HG03457 (cell line): ENCODE results near the gene ALDH3B1.

Experiments
- ATAC-seq: cut with Tn5 transposase; IDR thresholded peaks from one replicate; pipeline ENCODE4 v1.9.1; 2021; ENCODE audit warnings: moderate number of reproducible peaks; ENCODE audit not compliant: unreplicated experiment

Gene ALDH3B1

DNA sequence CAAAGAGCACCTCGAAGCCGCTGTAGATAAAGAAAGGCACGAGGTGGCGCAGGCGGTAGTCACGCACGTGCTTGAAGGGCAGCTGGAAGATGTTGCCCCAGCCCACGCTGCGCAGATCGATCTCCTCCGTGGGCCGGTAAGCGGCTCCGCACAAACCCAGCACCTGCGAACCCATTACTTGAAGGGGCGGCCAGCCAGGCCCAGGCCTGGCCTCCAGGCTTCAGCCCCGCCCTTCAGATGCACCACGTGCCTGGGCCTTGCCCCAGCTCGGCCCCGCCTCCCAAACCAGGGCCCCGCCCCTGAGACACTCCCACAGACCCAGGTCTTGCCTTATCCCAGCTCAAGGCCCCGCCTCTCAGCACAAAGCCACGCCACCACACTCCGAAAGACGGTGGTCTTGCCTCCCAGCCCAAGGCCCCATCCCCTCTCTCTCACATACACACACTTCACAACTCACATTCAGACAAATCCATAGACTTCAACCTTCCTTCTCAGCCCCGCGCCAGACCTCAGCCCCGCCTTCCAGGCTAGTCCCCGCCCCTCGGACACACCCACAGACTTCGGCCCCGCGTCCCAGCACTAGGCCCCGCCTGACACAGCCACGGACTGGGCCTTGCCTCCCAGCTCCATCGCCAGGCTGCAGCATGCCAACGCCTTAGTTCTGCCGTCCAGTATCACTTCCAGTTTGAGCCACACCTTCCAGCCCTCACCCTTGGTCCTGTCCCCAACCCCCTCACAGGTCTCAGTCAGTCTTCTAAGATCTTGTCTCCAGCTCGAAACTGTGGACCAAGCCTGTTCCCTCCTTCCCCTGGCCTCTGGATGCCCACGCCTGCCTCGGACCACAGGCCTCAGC is 13.3 kb upstream of the ALDH3B1 start:
- no peak for ATAC-seq

DNA sequence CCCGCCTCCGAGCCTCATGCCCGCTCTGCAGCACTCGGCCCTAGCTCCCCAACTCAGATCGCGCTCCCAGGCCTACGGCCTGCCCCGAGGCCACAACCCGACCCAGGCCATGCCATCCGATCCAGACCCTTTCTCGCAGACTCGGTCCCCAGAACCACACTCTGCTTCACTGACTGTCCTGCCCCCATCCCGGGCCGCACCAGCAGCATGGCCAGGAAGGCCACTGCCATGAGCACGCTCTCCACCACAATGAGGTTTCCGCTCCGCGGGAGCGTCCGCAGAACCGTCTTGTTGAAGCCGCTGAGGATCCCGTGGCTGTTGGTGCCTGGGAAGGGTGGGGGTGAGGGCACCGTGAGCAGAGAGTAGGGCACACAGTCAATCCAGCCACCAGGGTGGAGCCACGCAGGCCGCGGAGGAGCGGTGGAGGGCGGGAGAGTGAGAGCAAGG is 12.6 kb upstream of the ALDH3B1 start:
- no peak for ATAC-seq

- ATAC-seq = no peak
Observed at GRCh38 chr11:67998150-67999045, 11.7 kb upstream of the ALDH3B1 start.

DNA sequence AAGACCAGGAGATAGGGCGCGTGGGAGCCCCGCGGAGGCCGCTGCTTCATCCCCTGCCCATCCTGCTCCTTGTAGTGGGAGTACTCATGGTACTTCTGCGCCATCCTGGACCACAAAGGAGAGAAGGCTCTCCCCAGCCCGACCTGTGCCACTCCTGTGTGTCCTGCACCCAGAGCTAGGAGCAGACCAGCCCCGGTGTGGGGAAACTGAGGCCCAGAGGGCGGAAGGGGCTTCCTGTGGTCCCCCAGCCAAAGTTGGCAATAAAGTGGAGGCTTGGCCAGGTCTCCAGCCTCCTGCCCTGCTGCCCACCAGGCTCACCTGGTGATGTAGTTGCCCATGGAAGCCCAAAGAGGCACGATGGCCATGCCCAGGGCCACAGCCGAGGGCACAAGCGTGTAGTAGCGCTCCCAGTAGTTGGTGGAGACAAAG is 10.9 kb upstream of the ALDH3B1 start:
- no peak for ATAC-seq

GRCh38 chr11:67999704-68000103 is 10.4 kb upstream of the ALDH3B1 start:
- no peak for ATAC-seq

DNA sequence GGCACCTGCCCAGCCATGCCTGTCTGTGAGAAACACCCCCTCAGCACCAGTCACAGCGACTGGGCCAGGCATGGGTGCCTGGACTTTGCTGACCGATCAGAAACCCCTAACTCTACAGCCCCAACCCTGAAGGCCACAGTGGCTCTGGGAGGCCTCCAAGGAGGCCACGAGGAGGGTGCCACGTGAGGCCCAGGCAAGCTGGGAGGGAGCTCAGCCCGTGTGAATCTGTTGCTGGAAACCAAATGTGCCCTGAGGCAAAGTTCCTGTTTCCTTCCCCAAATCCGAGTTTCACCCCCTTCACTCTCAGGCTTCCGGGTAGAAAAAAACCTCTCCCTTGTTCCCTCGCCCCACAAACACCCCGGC is 7.6 kb upstream of the ALDH3B1 start:
- ATAC-seq = no peak

DNA sequence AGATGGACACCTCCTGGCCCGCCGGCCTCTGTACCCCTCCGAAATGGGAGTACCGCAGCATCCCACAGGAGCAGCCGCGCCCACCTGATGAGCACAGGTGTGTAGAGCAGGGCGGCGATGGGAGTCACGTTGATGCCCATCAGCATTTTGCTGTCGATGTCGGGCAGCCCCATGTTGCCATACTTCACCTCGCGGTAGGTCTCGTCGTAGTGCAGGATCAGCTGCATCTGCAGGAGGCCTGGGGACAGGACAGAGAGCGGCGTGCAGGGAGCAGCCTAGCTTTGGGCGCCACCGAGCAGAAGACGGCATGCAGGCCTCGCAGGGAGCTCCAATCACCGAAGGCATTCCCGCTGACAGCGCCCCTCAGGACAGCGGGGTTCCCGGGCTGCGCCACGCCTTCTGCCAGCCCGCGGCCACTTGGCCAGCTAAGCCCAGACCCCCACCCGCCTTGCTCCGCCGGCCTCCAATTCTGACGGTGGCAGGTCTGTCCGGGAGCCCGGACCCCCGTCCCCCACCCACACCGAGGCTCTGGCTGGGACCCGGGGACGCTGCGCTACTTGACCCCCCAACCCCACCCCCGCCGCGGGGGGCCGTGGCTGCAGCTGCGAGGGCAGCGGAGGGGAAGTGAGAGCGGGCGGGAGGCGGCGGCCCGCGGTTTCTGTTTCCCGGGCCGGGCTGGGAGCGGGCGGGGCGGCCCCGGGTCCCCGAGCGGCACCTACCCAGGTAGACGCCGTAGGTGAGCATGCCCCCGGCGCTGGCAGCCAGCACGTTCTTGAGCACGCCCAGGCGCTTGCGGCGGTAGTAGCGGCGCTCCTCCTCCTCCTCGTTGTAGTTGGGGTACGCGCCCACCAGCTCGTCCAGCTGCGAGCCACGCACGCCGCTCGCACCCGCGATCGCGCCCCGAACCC is 6.9 kb upstream of the ALDH3B1 start:
- ATAC-seq = no peak

GRCh38 chr11:68003846-68004550 is 6.1 kb upstream of the ALDH3B1 start, which contains the start of gene UNC93B1:
UNC93B1 (minus strand) TSS chr11:68004097; CDS start chr11:68004043, 54 bp downstream.
- ATAC-seq = no peak

DNA sequence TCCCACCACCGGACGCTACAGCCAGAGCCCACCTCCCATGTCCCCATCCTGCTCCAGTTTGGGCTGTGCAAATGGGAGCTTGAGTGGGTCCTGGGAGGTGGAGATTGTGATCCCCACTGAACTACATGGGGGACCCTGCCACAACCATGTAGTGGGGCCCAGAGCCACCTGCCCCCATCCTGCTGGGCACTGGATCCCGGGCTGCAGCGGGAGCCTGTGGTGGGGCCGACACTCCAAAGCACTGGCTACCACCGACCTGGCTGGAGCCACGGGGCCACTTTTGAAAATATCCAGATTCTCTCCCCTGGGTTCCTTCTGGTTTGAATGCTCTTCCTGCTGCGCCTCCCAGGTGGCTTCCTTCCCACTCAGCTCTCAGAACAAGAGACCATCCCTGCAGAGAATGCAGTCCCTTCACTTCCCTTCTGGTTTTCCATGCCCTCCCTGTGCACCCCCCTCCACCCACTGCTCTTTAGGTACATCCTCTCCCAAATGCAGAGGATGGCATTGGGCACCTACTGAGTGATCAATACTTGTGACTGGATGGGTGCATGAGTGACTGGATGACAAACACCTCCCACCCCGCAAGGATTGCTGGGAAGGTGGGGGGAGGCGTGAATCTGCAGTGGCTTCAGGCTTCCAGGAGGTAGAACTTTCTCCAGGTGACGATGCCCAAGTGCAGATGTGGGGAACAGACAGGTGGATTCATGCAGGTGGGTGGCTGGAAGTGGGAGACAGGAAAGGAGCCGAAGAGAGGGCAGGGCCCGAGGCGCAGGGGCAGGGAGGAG is 5.4 kb upstream of the ALDH3B1 start:
- no peak for ATAC-seq

- ATAC-seq = no peak
Observed at GRCh38 chr11:68006606-68007166, 3.4 kb upstream of the ALDH3B1 start.

DNA sequence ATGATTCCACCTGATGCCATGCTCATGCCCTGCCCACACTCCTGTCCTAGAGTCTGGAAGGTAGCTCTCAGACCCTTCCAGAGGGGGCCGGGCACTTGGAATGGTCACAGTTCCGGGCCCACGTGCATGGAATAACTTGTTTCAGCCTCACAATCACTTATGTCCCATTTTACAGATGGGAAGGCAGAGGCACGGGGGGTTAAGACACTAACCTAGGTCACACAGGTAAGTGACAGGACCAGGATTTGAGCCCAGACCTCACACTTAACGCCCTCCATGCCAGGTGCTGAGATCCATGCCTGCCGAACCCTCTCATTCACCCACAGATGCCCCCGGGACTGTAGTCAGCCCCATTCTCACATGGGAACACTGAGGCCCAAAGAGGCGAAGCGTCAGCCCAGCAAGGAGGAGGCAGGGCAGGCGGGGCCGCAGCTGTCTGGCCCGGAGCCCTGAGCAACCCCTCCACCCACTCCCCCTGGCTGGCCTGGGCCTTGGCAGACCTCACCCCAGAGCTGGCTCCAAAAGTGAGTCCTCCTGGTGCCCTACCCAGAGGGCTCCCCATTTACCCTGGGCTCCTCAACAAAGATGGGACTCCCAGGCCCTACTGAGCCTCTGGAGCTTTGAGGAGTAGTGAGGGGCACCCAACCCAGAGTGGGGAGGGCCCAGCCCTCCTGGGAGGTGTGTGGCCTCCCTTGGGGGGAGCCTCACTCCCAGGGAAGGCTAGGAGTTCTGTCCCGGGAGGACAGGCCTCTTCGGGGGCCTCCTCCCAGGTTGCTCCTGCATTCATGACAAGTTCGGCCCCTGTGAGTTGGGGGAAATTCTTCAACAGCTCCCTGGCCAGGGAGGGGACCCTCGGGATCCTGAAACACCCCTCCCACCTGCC is 2.4 kb upstream of the ALDH3B1 start:
- no peak for ATAC-seq

- no peak for ATAC-seq
Observed at GRCh38 chr11:68008381-68009337, 1.5 kb upstream of the ALDH3B1 start.

DNA sequence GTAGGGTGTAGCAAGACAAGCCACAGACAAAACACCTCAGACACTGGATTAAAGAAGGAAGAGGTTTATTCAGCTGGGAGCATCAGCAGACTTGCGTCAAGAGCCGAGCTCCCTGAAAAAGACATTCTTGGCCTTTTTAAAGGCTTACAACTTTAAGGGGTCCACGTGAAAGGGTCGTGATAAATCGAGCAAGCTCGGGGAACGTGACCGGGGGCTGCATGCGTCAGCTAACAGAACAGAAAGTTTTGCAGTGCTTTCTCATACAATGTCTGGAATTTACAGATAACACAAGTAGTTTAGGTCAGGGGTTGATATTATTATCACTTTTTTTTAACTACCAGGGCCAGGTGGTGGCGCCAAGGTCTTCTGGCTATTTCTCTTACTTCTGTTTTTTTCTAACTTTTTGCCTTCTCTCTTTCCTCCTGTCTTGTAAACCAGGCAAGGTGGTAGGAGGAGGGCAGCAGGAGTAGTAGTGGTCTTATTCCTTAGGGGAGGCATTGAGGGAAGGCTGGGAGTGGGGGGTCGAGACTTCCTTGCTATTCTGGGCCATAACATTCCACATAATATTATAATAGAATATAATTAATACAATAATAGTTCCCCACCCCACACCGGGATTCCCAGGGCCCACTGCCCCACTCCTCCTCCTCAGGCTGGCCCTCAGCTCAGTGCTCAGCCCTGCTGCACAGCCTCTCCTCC is 587 bp upstream of the ALDH3B1 start:
- ATAC-seq = no peak

- no peak for ATAC-seq
Observed at GRCh38 chr11:68011051-68011943, 1.2 kb downstream of the ALDH3B1 start.
